Measurements from ENCODE around the gene MITF.

GRCh38 chr3:69764861-69765260 is 25.6 kb downstream of the MITF start:
- TF ChIP-seq POLR2AphosphoS5 (IDR thresholded peaks at IDR 0.05; ENCODE audit: low read depth, low read length) (no peak), POLR2A (IDR thresholded peaks at IDR 0.05; ENCODE audit: low read depth, low read length) (no peak), TAF1 (IDR thresholded peaks at IDR 0.05; ENCODE audit: borderline replicate concordance, low read depth, low read length) (no peak)
